IMR-90 (cell line): ENCODE data around the gene GPR107.

Source experiments
- BHLHE40 ChIP-seq: fragments of 150-350 bp; IDR thresholded peaks from 2 replicates; pipeline ENCODE4 v1.6.1; 2016; ENCODE audit warnings: mild to moderate bottlenecking, low read depth, low read length
- CEBPB ChIP-seq: IDR thresholded peaks from 2 replicates; pipeline ENCODE4 v1.6.1; 2012; ENCODE audit warnings: low read depth, low read length, improper control_type of control experiment
- POLR2A ChIP-seq: IDR thresholded peaks from 2 replicates; pipeline ENCODE4 v1.6.1; 2012; ENCODE audit warnings: mild to moderate bottlenecking, low read depth, low read length
- RAD21 ChIP-seq: IDR thresholded peaks from 2 replicates; pipeline ENCODE4 v1.6.1; 2012; ENCODE audit warnings: low read length, improper control_type of control experiment
- RFX5 ChIP-seq: IDR thresholded peaks from 2 replicates; pipeline ENCODE4 v1.8.0; 2012; ENCODE audit warnings: low read depth, mild to moderate bottlenecking, low read length, moderate library complexity
- TF ChIP-seq, protein P1 (sequence below): conservative IDR thresholded peaks from 2 replicates; pipeline ENCODE4 v1.5.1; 2012; ENCODE audit warnings: mild to moderate bottlenecking, low read depth, low read length, improper control_type of control experiment
- TF ChIP-seq, protein P2 (sequence below): fragments of 150-350 bp; IDR thresholded peaks from 2 replicates; pipeline ENCODE4 v1.6.1; 2017; ENCODE audit warnings: mild to moderate bottlenecking, antibody characterized with exemption, low read length, low read depth

DNA sequence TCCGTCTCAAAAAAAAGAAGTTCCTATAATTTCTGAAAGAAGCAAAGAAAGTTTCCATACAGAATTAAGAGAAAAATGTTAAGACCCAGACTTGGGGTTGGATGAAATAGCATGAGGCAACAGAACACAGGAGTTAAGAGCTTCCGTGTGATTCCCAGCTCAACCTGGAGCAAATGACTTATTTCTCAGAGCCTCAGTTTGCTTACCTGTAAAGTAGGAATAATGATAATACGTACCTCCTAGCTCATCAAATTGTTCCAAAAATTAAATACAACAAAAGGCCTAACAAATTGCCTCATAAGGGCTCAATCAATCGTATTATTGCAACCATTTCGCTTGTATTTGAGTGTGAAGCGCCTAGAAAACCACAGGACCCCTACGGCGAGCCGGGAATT lies 600 bp upstream of the GPR107 start:
- TF ChIP-seq POLR2A (no peak), RAD21 (no peak), RFX5 (no peak), CEBPB (no peak), BHLHE40 (no peak)
- TF ChIP-seq, protein P1, sequence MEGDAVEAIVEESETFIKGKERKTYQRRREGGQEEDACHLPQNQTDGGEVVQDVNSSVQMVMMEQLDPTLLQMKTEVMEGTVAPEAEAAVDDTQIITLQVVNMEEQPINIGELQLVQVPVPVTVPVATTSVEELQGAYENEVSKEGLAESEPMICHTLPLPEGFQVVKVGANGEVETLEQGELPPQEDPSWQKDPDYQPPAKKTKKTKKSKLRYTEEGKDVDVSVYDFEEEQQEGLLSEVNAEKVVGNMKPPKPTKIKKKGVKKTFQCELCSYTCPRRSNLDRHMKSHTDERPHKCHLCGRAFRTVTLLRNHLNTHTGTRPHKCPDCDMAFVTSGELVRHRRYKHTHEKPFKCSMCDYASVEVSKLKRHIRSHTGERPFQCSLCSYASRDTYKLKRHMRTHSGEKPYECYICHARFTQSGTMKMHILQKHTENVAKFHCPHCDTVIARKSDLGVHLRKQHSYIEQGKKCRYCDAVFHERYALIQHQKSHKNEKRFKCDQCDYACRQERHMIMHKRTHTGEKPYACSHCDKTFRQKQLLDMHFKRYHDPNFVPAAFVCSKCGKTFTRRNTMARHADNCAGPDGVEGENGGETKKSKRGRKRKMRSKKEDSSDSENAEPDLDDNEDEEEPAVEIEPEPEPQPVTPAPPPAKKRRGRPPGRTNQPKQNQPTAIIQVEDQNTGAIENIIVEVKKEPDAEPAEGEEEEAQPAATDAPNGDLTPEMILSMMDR, result no peak
- TF ChIP-seq, protein P2, sequence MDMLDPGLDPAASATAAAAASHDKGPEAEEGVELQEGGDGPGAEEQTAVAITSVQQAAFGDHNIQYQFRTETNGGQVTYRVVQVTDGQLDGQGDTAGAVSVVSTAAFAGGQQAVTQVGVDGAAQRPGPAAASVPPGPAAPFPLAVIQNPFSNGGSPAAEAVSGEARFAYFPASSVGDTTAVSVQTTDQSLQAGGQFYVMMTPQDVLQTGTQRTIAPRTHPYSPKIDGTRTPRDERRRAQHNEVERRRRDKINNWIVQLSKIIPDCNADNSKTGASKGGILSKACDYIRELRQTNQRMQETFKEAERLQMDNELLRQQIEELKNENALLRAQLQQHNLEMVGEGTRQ, result no peak
